ENCODE results near the gene GALR3.

The GALR3 gene

DNA sequence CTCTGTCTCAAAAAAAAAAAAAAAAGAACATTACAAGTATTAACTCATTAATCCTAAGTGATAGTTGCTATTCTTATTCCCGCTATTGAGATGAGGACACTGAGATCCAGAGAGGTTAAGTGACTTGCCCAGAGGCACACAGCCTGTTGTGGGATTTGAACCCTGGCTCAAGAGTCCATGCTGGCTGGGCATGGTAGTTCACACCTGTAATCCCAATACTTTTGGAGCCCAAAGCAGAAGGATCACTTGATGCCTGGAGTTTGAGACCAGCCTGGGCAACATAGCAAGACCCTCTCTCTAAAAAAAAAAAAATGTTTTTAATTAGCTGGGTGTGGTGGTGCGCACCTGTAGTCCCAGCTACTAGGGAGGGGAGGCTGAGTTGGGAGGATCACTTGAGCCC is 11.3 kb upstream of the GALR3 start:
- TF ChIP-seq NFIC (IDR thresholded peaks at IDR 0.05) (no peak), FOXM1 (IDR thresholded peaks at IDR 0.05; ENCODE audit: borderline replicate concordance, low read depth) (no peak), ZBTB7A (IDR thresholded peaks at IDR 0.05; ENCODE audit: low read depth) (no peak), CREB1 (IDR thresholded peaks at IDR 0.05; ENCODE audit: low read depth) (no peak), EP300 (IDR thresholded peaks at IDR 0.05; ENCODE audit: borderline replicate concordance) (no peak), TEAD4 (IDR thresholded peaks at IDR 0.05) (no peak), YY1 (IDR thresholded peaks at IDR 0.05; ENCODE audit: low read depth) (no peak)

DNA sequence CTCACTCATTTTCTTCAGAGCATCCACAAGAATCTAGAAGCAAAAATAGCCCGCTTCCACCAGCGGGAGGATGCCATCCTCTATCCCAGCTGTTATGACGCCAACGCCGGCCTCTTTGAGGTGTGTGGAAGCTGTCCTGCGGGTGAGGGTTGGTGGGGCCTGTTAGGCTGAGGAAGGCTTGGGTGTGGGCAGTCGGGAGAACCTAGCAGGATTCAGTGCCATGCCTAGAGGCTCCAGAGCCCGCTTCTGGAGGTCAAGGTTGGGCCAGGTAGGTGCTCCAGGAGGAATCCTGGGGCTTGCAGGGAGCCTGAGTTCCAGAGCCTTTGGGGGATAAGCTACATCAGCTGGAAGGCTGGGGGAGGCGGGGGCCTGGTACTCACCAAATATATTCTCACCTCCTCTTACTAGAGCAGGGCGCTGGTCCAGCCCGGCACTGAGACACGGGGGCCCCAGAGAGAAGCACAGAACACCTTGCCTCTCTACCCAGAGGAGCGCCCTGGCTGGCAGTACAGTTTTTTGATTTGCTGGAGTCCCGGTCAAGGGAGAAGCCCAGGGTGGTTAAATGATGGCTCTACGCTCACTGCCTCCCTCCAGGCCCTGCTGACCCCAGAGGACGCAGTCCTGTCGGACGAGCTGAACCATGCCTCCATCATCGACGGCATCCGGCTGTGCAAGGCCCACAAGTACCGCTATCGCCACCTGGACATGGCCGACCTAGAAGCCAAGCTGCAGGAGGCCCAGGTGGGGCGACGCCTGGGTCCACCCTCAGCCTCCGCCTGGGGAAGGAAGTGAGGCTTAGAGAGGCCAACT is 10.1 kb upstream of the GALR3 start:
- TF ChIP-seq, protein P1, sequence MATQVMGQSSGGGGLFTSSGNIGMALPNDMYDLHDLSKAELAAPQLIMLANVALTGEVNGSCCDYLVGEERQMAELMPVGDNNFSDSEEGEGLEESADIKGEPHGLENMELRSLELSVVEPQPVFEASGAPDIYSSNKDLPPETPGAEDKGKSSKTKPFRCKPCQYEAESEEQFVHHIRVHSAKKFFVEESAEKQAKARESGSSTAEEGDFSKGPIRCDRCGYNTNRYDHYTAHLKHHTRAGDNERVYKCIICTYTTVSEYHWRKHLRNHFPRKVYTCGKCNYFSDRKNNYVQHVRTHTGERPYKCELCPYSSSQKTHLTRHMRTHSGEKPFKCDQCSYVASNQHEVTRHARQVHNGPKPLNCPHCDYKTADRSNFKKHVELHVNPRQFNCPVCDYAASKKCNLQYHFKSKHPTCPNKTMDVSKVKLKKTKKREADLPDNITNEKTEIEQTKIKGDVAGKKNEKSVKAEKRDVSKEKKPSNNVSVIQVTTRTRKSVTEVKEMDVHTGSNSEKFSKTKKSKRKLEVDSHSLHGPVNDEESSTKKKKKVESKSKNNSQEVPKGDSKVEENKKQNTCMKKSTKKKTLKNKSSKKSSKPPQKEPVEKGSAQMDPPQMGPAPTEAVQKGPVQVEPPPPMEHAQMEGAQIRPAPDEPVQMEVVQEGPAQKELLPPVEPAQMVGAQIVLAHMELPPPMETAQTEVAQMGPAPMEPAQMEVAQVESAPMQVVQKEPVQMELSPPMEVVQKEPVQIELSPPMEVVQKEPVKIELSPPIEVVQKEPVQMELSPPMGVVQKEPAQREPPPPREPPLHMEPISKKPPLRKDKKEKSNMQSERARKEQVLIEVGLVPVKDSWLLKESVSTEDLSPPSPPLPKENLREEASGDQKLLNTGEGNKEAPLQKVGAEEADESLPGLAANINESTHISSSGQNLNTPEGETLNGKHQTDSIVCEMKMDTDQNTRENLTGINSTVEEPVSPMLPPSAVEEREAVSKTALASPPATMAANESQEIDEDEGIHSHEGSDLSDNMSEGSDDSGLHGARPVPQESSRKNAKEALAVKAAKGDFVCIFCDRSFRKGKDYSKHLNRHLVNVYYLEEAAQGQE (IDR thresholded peaks at IDR 0.05; ENCODE audit: low read depth), result no peak

DNA sequence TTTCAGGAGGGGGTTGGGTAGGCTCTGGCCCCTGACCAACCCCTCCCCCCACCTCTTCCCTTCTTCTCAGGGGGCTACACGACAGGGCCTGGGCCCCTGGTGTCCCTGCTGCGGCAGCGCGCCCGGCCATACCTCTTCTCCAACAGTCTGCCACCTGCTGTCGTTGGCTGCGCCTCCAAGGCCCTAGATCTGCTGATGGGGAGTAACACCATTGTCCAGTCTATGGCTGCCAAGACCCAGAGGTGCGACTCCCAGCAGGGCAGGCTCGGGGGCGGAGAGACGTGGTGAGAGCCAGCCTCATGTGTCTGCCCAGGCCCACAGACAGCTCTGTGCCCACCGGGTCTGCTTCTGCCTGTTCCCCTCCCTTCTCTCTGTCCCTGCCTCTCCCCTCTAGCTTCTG is 7.6 kb upstream of the GALR3 start:
- TF ChIP-seq EP300 (IDR thresholded peaks at IDR 0.05; ENCODE audit: borderline replicate concordance) (no peak), TEAD4 (IDR thresholded peaks at IDR 0.05) (no peak), TCF12 (IDR thresholded peaks at IDR 0.05; ENCODE audit: low read depth) (no peak), FOXM1 (IDR thresholded peaks at IDR 0.05; ENCODE audit: borderline replicate concordance, low read depth) (no peak), RAD21 (IDR thresholded peaks at IDR 0.05; ENCODE audit: low read depth) (no peak), EGR1 (IDR thresholded peaks at IDR 0.05) (no peak), ZBTB7A (IDR thresholded peaks at IDR 0.05; ENCODE audit: low read depth) (no peak), CEBPB (IDR thresholded peaks at IDR 0.05) (no peak), TAF1 (IDR thresholded peaks at IDR 0.05; ENCODE audit: low read depth) (no peak), NFIC (IDR thresholded peaks at IDR 0.05) (no peak), CREB1 (IDR thresholded peaks at IDR 0.05; ENCODE audit: low read depth) (no peak), YY1 (IDR thresholded peaks at IDR 0.05; ENCODE audit: low read depth) (no peak)
- TF ChIP-seq, protein P2, sequence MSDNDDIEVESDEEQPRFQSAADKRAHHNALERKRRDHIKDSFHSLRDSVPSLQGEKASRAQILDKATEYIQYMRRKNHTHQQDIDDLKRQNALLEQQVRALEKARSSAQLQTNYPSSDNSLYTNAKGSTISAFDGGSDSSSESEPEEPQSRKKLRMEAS (IDR thresholded peaks at IDR 0.05), result no peak
- TF ChIP-seq, protein P1 (IDR thresholded peaks at IDR 0.05; ENCODE audit: low read depth), result no peak
- TF ChIP-seq, protein P3, sequence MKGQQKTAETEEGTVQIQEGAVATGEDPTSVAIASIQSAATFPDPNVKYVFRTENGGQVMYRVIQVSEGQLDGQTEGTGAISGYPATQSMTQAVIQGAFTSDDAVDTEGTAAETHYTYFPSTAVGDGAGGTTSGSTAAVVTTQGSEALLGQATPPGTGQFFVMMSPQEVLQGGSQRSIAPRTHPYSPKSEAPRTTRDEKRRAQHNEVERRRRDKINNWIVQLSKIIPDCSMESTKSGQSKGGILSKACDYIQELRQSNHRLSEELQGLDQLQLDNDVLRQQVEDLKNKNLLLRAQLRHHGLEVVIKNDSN (IDR thresholded peaks at IDR 0.05), result no peak

DNA sequence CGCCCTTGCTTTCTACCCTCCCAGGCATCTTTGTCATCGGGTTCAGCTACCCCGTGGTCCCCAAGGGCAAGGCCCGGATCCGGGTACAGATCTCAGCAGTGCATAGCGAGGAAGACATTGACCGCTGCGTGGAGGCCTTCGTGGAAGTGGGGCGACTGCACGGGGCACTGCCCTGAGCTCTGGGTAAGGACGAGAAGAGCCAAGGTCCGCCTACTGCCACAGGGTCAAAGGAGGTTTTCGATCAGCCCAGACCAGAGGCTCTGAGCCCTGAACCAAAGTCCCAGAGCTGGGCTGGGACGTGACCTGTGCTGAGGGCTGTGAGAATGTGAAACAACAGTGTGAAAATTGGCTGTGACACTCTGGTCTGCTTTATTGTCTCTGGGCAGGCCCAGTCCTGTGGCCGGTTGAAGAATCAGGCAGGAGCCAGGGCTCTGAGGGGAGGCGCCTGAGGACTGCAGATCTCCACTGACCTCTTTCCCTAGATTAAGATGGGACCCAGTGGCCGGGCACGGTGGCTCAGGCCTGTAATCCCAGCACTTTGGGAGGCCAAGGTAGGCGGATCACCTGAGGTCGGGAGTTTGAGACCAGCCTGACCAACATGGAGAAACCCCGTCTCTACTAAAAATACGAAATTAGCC is 6.5 kb upstream of the GALR3 start:
- TF ChIP-seq EP300 (IDR thresholded peaks at IDR 0.05; ENCODE audit: borderline replicate concordance) (no peak), CEBPB (IDR thresholded peaks at IDR 0.05) (no peak), TCF12 (IDR thresholded peaks at IDR 0.05; ENCODE audit: low read depth) (no peak), ZBTB7A (IDR thresholded peaks at IDR 0.05; ENCODE audit: low read depth) (no peak), NFIC (IDR thresholded peaks at IDR 0.05) (no peak), TAF1 (IDR thresholded peaks at IDR 0.05; ENCODE audit: low read depth) (no peak), TEAD4 (IDR thresholded peaks at IDR 0.05) (no peak), CREB1 (IDR thresholded peaks at IDR 0.05; ENCODE audit: low read depth) (no peak), FOXM1 (IDR thresholded peaks at IDR 0.05; ENCODE audit: borderline replicate concordance, low read depth) (no peak)
- TF ChIP-seq, protein P1 (IDR thresholded peaks at IDR 0.05; ENCODE audit: low read depth), result no peak
